Astrocyte (in vitro differentiated cells and primary cell): ENCODE data around the gene HDGF.

Experiments
- CTCF ChIP-seq: IDR thresholded peaks from 2 replicates; pipeline ENCODE4 v1.5.1; 2011; ENCODE audit warnings: low read depth, mild to moderate bottlenecking, inconsistent platforms, low read length, moderate library complexity; ENCODE audit not compliant: insufficient read depth
- EZH2 ChIP-seq: IDR thresholded peaks from 2 replicates; pipeline ENCODE4 v1.6.1; 2012; ENCODE audit warnings: mild to moderate bottlenecking, low read length, inconsistent platforms; ENCODE audit not compliant: insufficient read depth

GRCh38 chr1:156698995-156699394 lies 52.5 kb downstream of the HDGF start:
- no peak for TF ChIP-seq CTCF
- no peak for TF ChIP-seq EZH2
